ENCODE measurements around the gene DIAPH2.

DNA sequence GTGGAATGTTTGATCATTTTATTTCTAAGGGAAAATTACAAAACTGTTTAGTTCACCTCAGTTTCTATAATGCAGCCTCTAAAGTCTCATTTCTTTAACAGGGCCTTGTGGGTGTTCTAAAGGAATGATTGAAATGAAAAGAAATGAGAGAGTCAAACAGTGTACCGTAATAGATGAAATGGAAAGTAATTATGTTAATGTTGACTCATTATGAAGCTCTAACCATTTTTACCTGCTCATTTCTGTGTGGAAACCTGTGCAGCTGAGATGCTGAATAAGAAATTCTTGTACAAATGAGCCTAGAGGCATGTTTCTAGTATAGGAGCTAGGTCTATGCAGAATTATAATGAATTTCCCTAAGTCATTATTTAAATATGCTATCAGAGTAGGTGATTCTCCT lies 153.9 kb downstream of the DIAPH2 start:
- TF ChIP-seq, protein P1, sequence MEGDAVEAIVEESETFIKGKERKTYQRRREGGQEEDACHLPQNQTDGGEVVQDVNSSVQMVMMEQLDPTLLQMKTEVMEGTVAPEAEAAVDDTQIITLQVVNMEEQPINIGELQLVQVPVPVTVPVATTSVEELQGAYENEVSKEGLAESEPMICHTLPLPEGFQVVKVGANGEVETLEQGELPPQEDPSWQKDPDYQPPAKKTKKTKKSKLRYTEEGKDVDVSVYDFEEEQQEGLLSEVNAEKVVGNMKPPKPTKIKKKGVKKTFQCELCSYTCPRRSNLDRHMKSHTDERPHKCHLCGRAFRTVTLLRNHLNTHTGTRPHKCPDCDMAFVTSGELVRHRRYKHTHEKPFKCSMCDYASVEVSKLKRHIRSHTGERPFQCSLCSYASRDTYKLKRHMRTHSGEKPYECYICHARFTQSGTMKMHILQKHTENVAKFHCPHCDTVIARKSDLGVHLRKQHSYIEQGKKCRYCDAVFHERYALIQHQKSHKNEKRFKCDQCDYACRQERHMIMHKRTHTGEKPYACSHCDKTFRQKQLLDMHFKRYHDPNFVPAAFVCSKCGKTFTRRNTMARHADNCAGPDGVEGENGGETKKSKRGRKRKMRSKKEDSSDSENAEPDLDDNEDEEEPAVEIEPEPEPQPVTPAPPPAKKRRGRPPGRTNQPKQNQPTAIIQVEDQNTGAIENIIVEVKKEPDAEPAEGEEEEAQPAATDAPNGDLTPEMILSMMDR (IDR thresholded peaks at IDR 0.05), result no peak
- no peak for TF ChIP-seq POLR2A (IDR thresholded peaks at IDR 0.05)
